Pancreas (tissue), 10 donors: ENCODE data around the gene PLCB1. TPM values are rescaled to one million over a fixed set of nuclear protein-coding genes. Genes with fewer than 3 reads are reported as not detected.

Experiments
- ATAC-seq, 4 donors: fragments of 200-7000 bp; cut with Tn5 transposase; one replicate each; pipeline versions ENCODE4 v1.8.0 to v1.9.1; 2020; ENCODE audit warnings: mild to moderate bottlenecking in 4 of 4, moderate library complexity in 4 of 4
- DNase-seq, 6 donors: peaks; one replicate each; pipeline ENCODE4 v3.0.0-alpha.2; 2020
- FAIRE-seq: peaks from 2 replicates; lab custom pipeline; 2012; peaks lifted over from hg19 to GRCh38; lab: Jason Lieb, UNC
- H3K27ac ChIP-seq, 4 donors: fragments of 200-600 bp; sonication (generic); 1 replicate in 3 of 4; 2 replicates in 1 of 4; pipeline versions ENCODE4 v1.5.0 to v1.8.0; 2020
- H3K27me3 ChIP-seq, 4 donors: fragments of 200-600 bp; one replicate each; pipeline ENCODE4 v1.8.0; 2021
- H3K36me3 ChIP-seq, 3 donors: fragments of 200-600 bp; sonication (generic) in 1 of 3; one replicate each; pipeline versions ENCODE4 v1.5.0 to v1.8.0; 2020 to 2021
- H3K4me1 ChIP-seq, 3 donors: fragments of 200-600 bp; one replicate each; pipeline ENCODE4 v1.8.0; 2021
- H3K4me3 ChIP-seq, 4 donors: fragments of 200-600 bp; sonication (generic) in 2 of 4; one replicate each; pipeline versions ENCODE4 v1.5.0 to v1.8.0; 2020 to 2021
- H3K9me3 ChIP-seq, 4 donors: fragments of 200-600 bp; one replicate each; pipeline ENCODE4 v1.8.0; 2021
- WGBS, 2 donors: extraction: QIAGEN DNeasy Blood & Tissue Kit; methylation state at CpG; one replicate each; pipeline ENCODE4 v1.1.7; 2013; 5-methylcytosine and 5-hydroxymethylcytosine counted together
- intact Hi-C, 3 donors: fragments of 100-400 bp; cut with DNase I; formaldehyde crosslinking; loops; one replicate each; pipeline versions ENCODE4 v1.11.1 to v1.14.2; 2022
- polyA plus RNA-seq, 2 donors: library from polyadenylated mRNA; stranded (reverse); fragments of 200-250 nt; gene quantifications; one replicate each; pipeline ENCODE4 v1.2.3, GENCODE V29; 2013
- total RNA-seq, 6 donors: library from RNA; stranded (reverse); fragmentation: NEBNext Ultra II Directional in 4 of 6; extraction: Animal tissue kit (Norgen Biotek cat#: 25700) in 4 of 6; gene quantifications; one replicate each; pipeline versions ENCODE4 v1.2.1 to v1.2.4, GENCODE V29; 2021 to 2023
- TF ChIP-seq, protein P1 (sequence below), 4 donors: fragments of 200-600 bp; sonication (generic) in 3 of 4; IDR thresholded peaks; one replicate each; pipeline versions ENCODE4 v1.5.0 to v1.8.0; 2021; ENCODE audit warnings: antibody characterized with exemption in 4 of 4
- donor health status: healthy with polysubstance abuse.
- donor health status: DM: no; HTN: no; CAD: no; lungs with moderate emphysema.
- donor health status: DM: no; HTN: no; CAD: no.
- donor health status: control.
- donor health status: control.
- donor health status: Bipolar disorder and iron deficiency.
- donor health status: DM: yes; HTN: yes; CAD: no.
- donor health status: DM: no; HTN: no; CAD: no.
- donor health status: DM: no; HTN: no; CAD: no.
- donor health status: DM: yes; HTN: yes; CAD: no.

The PLCB1 gene
- total and polyA plus RNA-seq, 8 donors: 4.5 to 18.7 (median 13.7) TPM

DNA sequence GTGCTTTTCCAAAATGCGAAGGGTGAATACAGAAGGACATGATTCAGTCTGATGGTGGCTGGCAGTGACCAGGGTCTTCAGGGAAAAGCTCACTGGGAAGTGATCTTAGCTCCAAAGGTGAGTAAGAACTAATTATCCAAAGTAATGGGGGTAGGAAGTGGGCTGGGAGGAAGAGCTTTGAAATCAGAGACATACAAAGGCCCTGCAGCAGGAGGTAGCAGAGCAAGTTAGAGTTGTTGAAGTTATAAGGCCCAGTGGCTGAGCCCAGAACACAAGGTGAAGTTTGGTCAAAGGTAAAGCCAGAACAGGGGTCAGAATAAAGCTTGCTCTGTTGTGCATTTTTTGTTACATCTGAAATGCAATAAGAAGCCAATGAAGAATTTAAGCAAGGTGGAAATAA is 81.2 kb downstream of the PLCB1 start:
- TF ChIP-seq, protein P1, sequence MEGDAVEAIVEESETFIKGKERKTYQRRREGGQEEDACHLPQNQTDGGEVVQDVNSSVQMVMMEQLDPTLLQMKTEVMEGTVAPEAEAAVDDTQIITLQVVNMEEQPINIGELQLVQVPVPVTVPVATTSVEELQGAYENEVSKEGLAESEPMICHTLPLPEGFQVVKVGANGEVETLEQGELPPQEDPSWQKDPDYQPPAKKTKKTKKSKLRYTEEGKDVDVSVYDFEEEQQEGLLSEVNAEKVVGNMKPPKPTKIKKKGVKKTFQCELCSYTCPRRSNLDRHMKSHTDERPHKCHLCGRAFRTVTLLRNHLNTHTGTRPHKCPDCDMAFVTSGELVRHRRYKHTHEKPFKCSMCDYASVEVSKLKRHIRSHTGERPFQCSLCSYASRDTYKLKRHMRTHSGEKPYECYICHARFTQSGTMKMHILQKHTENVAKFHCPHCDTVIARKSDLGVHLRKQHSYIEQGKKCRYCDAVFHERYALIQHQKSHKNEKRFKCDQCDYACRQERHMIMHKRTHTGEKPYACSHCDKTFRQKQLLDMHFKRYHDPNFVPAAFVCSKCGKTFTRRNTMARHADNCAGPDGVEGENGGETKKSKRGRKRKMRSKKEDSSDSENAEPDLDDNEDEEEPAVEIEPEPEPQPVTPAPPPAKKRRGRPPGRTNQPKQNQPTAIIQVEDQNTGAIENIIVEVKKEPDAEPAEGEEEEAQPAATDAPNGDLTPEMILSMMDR (IDR thresholded peaks at IDR 0.05): no peak
- DNase-seq (no peak), ATAC-seq (no peak), FAIRE-seq (no peak)
- Histone ChIP-seq H3K4me1 (peaks cover 0 to 7% (median 3%) of the 10 kb centered on the region in 3 donors), H3K36me3 (no peaks in the 10 kb centered on the region), H3K27ac (no peak overlapping the region), H3K27me3 (no peaks in the 10 kb centered on the region), H3K9me3 (no peaks in the 10 kb centered on the region), H3K4me3 (no peak overlapping the region)
- WGBS, 2 donors: 97 to 100% methylated on average over 1 of the region's 1 CpG
- intact Hi-C loops: no loop called here

DNA sequence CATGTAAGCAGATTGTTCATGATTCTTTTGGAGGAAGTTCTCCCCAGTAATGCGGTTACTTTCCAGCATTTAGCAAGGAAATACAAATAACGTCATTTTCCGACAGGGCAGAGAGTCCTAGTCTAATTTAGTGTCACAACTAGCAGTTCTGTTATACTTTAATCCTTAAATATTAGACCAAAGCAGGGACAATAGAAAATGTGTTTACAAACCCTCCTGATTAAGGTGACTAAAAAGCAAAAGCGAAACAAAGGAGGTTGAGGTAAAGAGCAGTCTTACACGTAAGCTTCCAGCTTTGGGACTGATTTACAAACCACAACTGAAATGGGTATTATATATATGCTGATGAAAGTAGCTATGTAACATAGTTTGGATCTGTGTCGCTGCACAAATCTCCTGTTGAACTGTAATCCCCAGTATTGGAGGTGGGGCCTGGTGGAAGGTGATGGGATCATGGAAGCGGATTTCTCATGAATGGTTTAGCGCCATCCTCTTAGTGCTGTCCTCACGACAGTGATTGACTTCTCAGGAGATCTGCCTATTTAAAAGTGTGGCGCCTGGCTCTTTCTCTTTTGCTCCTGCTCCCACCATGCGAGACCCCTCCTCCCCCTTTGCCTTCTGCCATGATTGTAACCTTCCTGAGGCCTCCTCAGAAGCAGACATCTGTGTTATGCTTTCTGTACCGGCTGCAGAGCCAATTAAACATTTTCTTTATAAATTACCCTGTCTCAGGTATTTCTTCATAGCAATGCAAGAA is 81.9 kb downstream of the PLCB1 start:
- WGBS, 2 donors: 88 to 91% methylated on average over 12 of the region's 12 CpGs
- Histone ChIP-seq H3K4me1 (peaks cover 0 to 4% (median under 1%) of the 10 kb centered on the region in 3 donors), H3K4me3 (no peak overlapping the region), H3K27me3 (no peaks in the 10 kb centered on the region), H3K9me3 (no peaks in the 10 kb centered on the region), H3K36me3 (no peaks in the 10 kb centered on the region), H3K27ac (no peak overlapping the region)
- FAIRE-seq: no peak
- intact Hi-C loops: no loop called here
- peak in 2 of 4 donors; percentile 23 to 29 for ATAC-seq
- DNase-seq: no peak
- TF ChIP-seq, protein P1 (IDR thresholded peaks at IDR 0.05): no peak

DNA sequence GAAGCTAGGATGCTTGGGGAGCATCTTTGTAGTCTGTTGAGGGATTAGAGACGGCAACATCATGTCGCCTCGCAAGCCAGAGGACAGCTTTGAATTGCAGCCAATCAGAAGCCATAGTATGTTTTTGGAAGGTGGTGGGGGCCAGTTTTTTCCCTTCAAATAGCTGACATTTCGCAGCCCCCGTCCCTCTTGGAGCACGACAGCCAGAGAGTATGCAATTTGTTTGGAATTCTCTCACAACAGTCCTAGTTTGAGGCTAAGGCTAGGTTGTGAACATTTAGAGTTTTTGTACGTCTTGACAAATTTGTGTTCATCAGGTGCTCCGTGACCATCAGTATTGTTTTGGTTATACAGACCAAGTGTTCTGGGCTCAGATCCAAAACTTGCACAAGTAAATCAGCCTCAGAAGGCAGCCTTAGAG is 83.3 kb downstream of the PLCB1 start:
- H3K9me3 ChIP-seq: no peaks in the 10 kb centered on the region
- no peak overlapping the region for H3K4me3 ChIP-seq
- intact Hi-C loops: no loop called here
- 76 to 83% methylated on average over 8 of the region's 8 CpGs for WGBS, 2 donors
- DNase-seq: no peak
- H3K27ac ChIP-seq: no peak overlapping the region
- no peak for FAIRE-seq
- TF ChIP-seq, protein P1 (IDR thresholded peaks at IDR 0.05): no peak
- H3K27me3 ChIP-seq: no peaks in the 10 kb centered on the region
- ATAC-seq: peak in 1 of 4 donors; percentile 16
- H3K4me1 ChIP-seq: no peaks in the 10 kb centered on the region
- H3K36me3 ChIP-seq: no peaks in the 10 kb centered on the region

DNA sequence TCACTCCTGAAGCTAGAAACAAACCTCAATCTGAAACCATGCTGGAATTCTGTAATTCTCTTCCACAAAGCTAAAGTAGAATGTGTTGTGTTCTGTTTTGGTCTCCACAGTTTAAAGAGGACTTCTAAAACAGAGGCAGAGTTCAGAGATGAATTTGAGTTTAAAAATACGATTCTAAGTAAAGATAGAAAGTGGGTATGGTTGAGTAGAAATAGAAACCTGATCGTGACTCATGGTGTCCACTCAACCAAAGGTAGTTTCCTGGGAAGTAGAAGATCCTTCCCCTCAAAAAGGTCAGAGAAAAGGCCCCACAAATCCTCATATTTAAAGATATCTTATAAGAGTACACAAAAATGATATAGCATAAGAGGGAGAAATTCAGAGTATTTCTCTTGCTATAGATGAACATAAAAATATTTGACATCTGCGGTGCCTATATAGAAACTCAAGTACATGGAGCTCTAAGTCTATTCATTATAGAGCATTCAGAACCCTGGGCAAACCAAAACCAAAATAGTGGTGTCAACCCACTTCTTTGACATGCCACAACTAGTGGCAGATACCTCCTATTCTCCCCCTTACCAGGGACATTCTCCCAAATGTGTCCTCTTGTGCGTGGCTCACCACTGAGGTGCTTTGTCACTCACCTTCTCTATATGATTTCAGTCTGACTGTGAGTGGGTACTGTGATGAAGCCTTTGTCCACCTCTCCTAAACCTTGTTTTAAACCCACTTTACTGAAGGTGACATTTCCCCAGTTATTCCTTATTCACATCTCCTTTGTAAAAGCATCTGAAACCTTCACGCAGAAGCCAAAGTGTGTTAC is 84.5 kb downstream of the PLCB1 start:
- no peak for DNase-seq
- H3K27me3 ChIP-seq: no peaks in the 10 kb centered on the region
- no peak for ATAC-seq
- H3K4me3 ChIP-seq: no peak overlapping the region
- no peaks in the 10 kb centered on the region for H3K4me1 ChIP-seq
- FAIRE-seq: no peak
- TF ChIP-seq, protein P1 (IDR thresholded peaks at IDR 0.05): no peak
- intact Hi-C loops: no loop called here
- 95 to 96% methylated on average over 5 of the region's 5 CpGs for WGBS, 2 donors
- no peaks in the 10 kb centered on the region for H3K9me3 ChIP-seq
- H3K36me3 ChIP-seq: no peaks in the 10 kb centered on the region
- H3K27ac ChIP-seq: no peak overlapping the region
